Amniotic stem cell (primary cell): ENCODE results near the gene PCSK5.
A peak's percentile ranks its signal among the peaks of the same experiment; 100 is the strongest.
"Not testable (repeated sequence)": the region's sequence is repeated elsewhere in the genome, so short reads cannot be mapped to it uniquely, and the experiment has no call there.

ENCODE experiments used
- DNase-seq: peaks from one replicate; lab custom pipeline; 2025; lab: John Stamatoyannopoulos, UW

PCSK5 gene

GRCh38 chr9:76359365-76359764 is 468.9 kb downstream of the PCSK5 start:
- DNase-seq = no peak

GRCh38 chr9:76359766-76360165 is 469.3 kb downstream of the PCSK5 start:
- DNase-seq = no peak

- not testable (repeated sequence) for DNase-seq
Observed at GRCh38 chr9:76362332-76363031, 472.0 kb downstream of the PCSK5 start.

- no peak for DNase-seq
Observed at GRCh38 chr9:76363032-76363395, 472.5 kb downstream of the PCSK5 start.

GRCh38 chr9:76365028-76365427 is 474.6 kb downstream of the PCSK5 start:
- DNase-seq = no peak

GRCh38 chr9:76366275-76366674 is 475.8 kb downstream of the PCSK5 start:
- no peak for DNase-seq

GRCh38 chr9:76369583-76369982 is 479.1 kb downstream of the PCSK5 start:
- no peak for DNase-seq

GRCh38 chr9:76370396-76371023 is 480.0 kb downstream of the PCSK5 start:
- DNase-seq = no peak

- DNase-seq = no peak
Observed at GRCh38 chr9:76371901-76372300, 481.4 kb downstream of the PCSK5 start.

GRCh38 chr9:76372336-76372735 is 481.9 kb downstream of the PCSK5 start:
- DNase-seq = no peak

GRCh38 chr9:76373173-76373783 is 482.8 kb downstream of the PCSK5 start:
- DNase-seq = no peak

- DNase-seq = no peak
Observed at GRCh38 chr9:76373784-76374474, 483.5 kb downstream of the PCSK5 start.

- no peak for DNase-seq
Observed at GRCh38 chr9:76374783-76375559, 484.5 kb downstream of the PCSK5 start.

GRCh38 chr9:76377791-76378190 is 487.3 kb downstream of the PCSK5 start:
- no peak for DNase-seq

- no peak for DNase-seq
Observed at GRCh38 chr9:76378367-76379073, 488.0 kb downstream of the PCSK5 start.

GRCh38 chr9:76379494-76379893 is 489.0 kb downstream of the PCSK5 start:
- no peak for DNase-seq

GRCh38 chr9:76390656-76391055 is 500.2 kb downstream of the PCSK5 start:
- DNase-seq = no peak

GRCh38 chr9:76394195-76394959 is 503.9 kb downstream of the PCSK5 start, which contains the start of gene RFK:
TSS of gene RFK (minus strand) at chr9:76394426. CDS start at chr9:76394171, 255 bp downstream.
- peak; percentile 69 for DNase-seq

GRCh38 chr9:76394960-76395252 is 504.4 kb downstream of the PCSK5 start:
- DNase-seq = no peak

GRCh38 chr9:76395381-76395780 is 504.9 kb downstream of the PCSK5 start:
- no peak for DNase-seq

GRCh38 chr9:76396144-76396543 is 505.7 kb downstream of the PCSK5 start:
- no peak for DNase-seq
